H1 (cell line): Measurements from ENCODE around the gene CHCHD3. TPM values are rescaled to one million over a fixed set of nuclear protein-coding genes. Genes with fewer than 3 reads are reported as not detected.

Experiments used
- CTCF ChIP-seq, 3 experiments: IDR thresholded peaks; 1 replicate in 2 of 3; 2 replicates in 1 of 3; pipeline versions ENCODE4 v1.5.1 to v1.6.1; 2011; ENCODE audit warnings: low read length in 3 of 3, mild to moderate bottlenecking in 3 of 3, inconsistent platforms in 2 of 3, low read depth in 1 of 3, moderate library complexity in 1 of 3; ENCODE audit not compliant: insufficient read depth in 1 of 3; ENCODE audit errors: control extremely low read depth in 1 of 3
- NRF1 ChIP-seq: IDR thresholded peaks from 2 replicates; pipeline ENCODE4 v1.6.1; 2011; ENCODE audit warnings: mild to moderate bottlenecking, low read depth, low read length, improper control_type of control experiment
- polyA plus RNA-seq, 7 experiments: library from polyadenylated mRNA; depleted of rRNA in 3 of 7; stranded (reverse) in 5 of 7; unstranded in 2 of 7; fragments of >200 nt in 5 of 7; fragments of 200-250 nt in 2 of 7; gene quantifications; 1 replicate in 5 of 7; 2 replicates in 1 of 7; 4 replicates in 1 of 7; pipeline versions ENCODE4 v1.2.1 to v1.2.3, GENCODE V29; 2011 to 2013; ENCODE audit warnings: missing spikeins in 2 of 7, mixed read lengths in 2 of 7
- total RNA-seq: library from RNA; stranded (reverse); fragmentation: NEBNext Ultra II Directional; extraction: Animal tissue kit (Norgen Biotek cat#: 25700); gene quantifications from 2 replicates; pipeline ENCODE4 v1.2.1, GENCODE V29; 2021

CHCHD3 gene
- total and polyA plus RNA-seq, 2 of the 8 experiments (the other 6 are each of a cell fraction or from before 2014, with no cell fraction given): 42.9 to 137 TPM

- TF ChIP-seq CTCF (IDR thresholded peaks at IDR 0.05; ENCODE audit: control extremely low read depth in 1 of 3, insufficient read depth in 1 of 3, low read depth in 1 of 3, low read length in 3 of 3) (no peak), NRF1 (no peak)
Measured at GRCh38 chr7:132919771-132920170, 162.1 kb downstream of the CHCHD3 start (continued).
